Measurements from ENCODE around the gene ENDOD1. TPM values are rescaled to one million over a fixed set of nuclear protein-coding genes. Genes with fewer than 3 reads are reported as not detected.

ENDOD1 gene
- total and polyA plus RNA-seq, 4 donors = 2.2 to 35.6 (median 5.9) TPM

- Histone ChIP-seq H3K9ac (ENCODE audit: low read depth in 1 of 2, low read length in 2 of 2) (no peak overlapping the region), H3K4me3 (ENCODE audit: low read depth in 1 of 3, low read length in 3 of 3) (no peak overlapping the region), H3K36me3 (ENCODE audit: control insufficient read depth in 4 of 4, insufficient read depth in 3 of 4, low read depth in 1 of 4, low read length in 3 of 4) (no peaks in the 10 kb centered on the region), H3K4me1 (ENCODE audit: control insufficient read depth in 4 of 4, insufficient read depth in 4 of 4, low read length in 3 of 4) (peaks cover 0 to 25% (median 13%) of the 10 kb centered on the region in 4 donors), H3K9me3 (ENCODE audit: control insufficient read depth in 4 of 4, low read length in 3 of 4) (no peaks in the 10 kb centered on the region), H3K27me3 (ENCODE audit: control insufficient read depth in 4 of 4, insufficient read depth in 4 of 4, low read length in 3 of 4) (no peaks in the 10 kb centered on the region), H3K27ac (ENCODE audit: low read depth in 1 of 2, low read length in 2 of 2) (no peak overlapping the region)
- TF ChIP-seq CTCF (IDR thresholded peaks at IDR 0.05; ENCODE audit: low read depth, low read length, missing input control) = peak; percentile 52
- no peak for TF ChIP-seq RXRA (IDR thresholded peaks at IDR 0.05)
- peak; percentile 88 to 92 for TF ChIP-seq RAD21 (IDR thresholded peaks at IDR 0.05)
- peak; percentile 70 for DNase-seq (ENCODE audit: low spot score)
These were observed 64.9 kb downstream of the ENDOD1 start for GRCh38 chr11:95154514-95154913.

GRCh38 chr11:95155385-95155784, 65.7 kb downstream of the ENDOD1 start:
- TF ChIP-seq EGR1 (IDR thresholded peaks at IDR 0.05; ENCODE audit: low read depth in 2 of 2) (no peak), RAD21 (IDR thresholded peaks at IDR 0.05) (no peak), MAX (IDR thresholded peaks at IDR 0.05) (no peak), ATF3 (IDR thresholded peaks at IDR 0.05) (no peak), TAF1 (conservative IDR thresholded peaks at IDR 0.05) (no peak)
- Histone ChIP-seq H3K9ac (ENCODE audit: low read depth in 1 of 2, low read length in 2 of 2) (no peak overlapping the region), H3K27me3 (ENCODE audit: control insufficient read depth in 4 of 4, insufficient read depth in 4 of 4, low read length in 3 of 4) (no peaks in the 10 kb centered on the region), H3K4me3 (ENCODE audit: low read depth in 1 of 3, low read length in 3 of 3) (no peak overlapping the region), H3K36me3 (ENCODE audit: control insufficient read depth in 4 of 4, insufficient read depth in 3 of 4, low read depth in 1 of 4, low read length in 3 of 4) (no peaks in the 10 kb centered on the region), H3K4me1 (ENCODE audit: control insufficient read depth in 4 of 4, insufficient read depth in 4 of 4, low read length in 3 of 4) (peaks cover 0 to 24% (median 9%) of the 10 kb centered on the region in 4 donors), H3K27ac (ENCODE audit: low read depth in 1 of 2, low read length in 2 of 2) (no peak overlapping the region), H3K9me3 (ENCODE audit: control insufficient read depth in 4 of 4, low read length in 3 of 4) (no peaks in the 10 kb centered on the region)
- no peak for DNase-seq (ENCODE audit: low spot score)
- 96% methylated on average over 4 of the region's 4 CpGs for WGBS

- Histone ChIP-seq H3K27me3 (ENCODE audit: control insufficient read depth in 4 of 4, insufficient read depth in 4 of 4, low read length in 3 of 4) (no peaks in the 10 kb centered on the region), H3K4me3 (ENCODE audit: low read depth in 1 of 3, low read length in 3 of 3) (no peak overlapping the region), H3K9ac (ENCODE audit: low read depth in 1 of 2, low read length in 2 of 2) (no peak overlapping the region), H3K27ac (ENCODE audit: low read depth in 1 of 2, low read length in 2 of 2) (no peak overlapping the region), H3K4me1 (ENCODE audit: control insufficient read depth in 4 of 4, insufficient read depth in 4 of 4, low read length in 3 of 4) (peaks cover 0 to 17% (median 5%) of the 10 kb centered on the region in 4 donors), H3K36me3 (ENCODE audit: control insufficient read depth in 4 of 4, insufficient read depth in 3 of 4, low read depth in 1 of 4, low read length in 3 of 4) (no peaks in the 10 kb centered on the region), H3K9me3 (ENCODE audit: control insufficient read depth in 4 of 4, low read length in 3 of 4) (no peaks in the 10 kb centered on the region)
- TF ChIP-seq SP1 (IDR thresholded peaks at IDR 0.05) (no peak), MAX (IDR thresholded peaks at IDR 0.05) (no peak), CTCF (IDR thresholded peaks at IDR 0.05; ENCODE audit: low read depth, low read length, missing input control) (no peak), TAF1 (conservative IDR thresholded peaks at IDR 0.05) (no peak), GABPA (IDR thresholded peaks at IDR 0.05 in 1 of 2, conservative IDR thresholded peaks at IDR 0.05 in 1 of 2) (no peak), ATF3 (IDR thresholded peaks at IDR 0.05) (no peak), RXRA (IDR thresholded peaks at IDR 0.05) (no peak), FOXA2 (IDR thresholded peaks at IDR 0.05) (no peak), ZBTB33 (IDR thresholded peaks at IDR 0.05) (no peak), YY1 (IDR thresholded peaks at IDR 0.05) (no peak), HNF4G (IDR thresholded peaks at IDR 0.05) (no peak), REST (IDR thresholded peaks at IDR 0.05) (no peak), RAD21 (IDR thresholded peaks at IDR 0.05) (no peak), EGR1 (IDR thresholded peaks at IDR 0.05; ENCODE audit: low read depth in 2 of 2) (no peak), JUND (IDR thresholded peaks at IDR 0.05) (no peak)
- DNase-seq (ENCODE audit: low spot score) = no peak
- WGBS = 91% methylated on average over 5 of the region's 5 CpGs
These were observed 66.6 kb downstream of the ENDOD1 start for GRCh38 chr11:95156133-95156721.

Data from liver (tissue), 9 donors.